Endothelial cell of umbilical vein (primary cell): ENCODE data around the gene PDE7B. TPM values are rescaled to one million over a fixed set of nuclear protein-coding genes. Genes with fewer than 3 reads are reported as not detected.

ENCODE experiments used
- BruUV-seq: library from RNA; stranded (reverse); fragments of 400-500 nt; replicated peaks from 2 replicates; lab custom pipeline; 2021; lab: Mats Ljungman, UMichigan
- CTCF ChIA-PET: fragments of 300-600, 350-600 bp; sonication (Branson Sonifier 250); formaldehyde crosslinking; loops from one replicate; lab custom pipeline; 2021; ENCODE audit warnings: antibody characterized with exemption, inconsistent platforms; lab: Charles Lee
- POLR2A ChIA-PET: fragments of 300-600, 350-600 bp; sonication (Branson Sonifier 250); formaldehyde crosslinking; loops from one replicate; lab custom pipeline; 2021; ENCODE audit warnings: antibody characterized with exemption, inconsistent platforms; lab: Charles Lee
- DNase-seq: peaks from one replicate; pipeline ENCODE4 v3.0.0-alpha.2; 2011; ENCODE audit warnings: low read depth, low spot score
- FAIRE-seq: peaks from 2 replicates; lab custom pipeline; 2011; peaks lifted over from hg19 to GRCh38; lab: Jason Lieb, UNC
- H2AFZ ChIP-seq: 2 replicates; pipeline ENCODE4 v1.6.0; 2012; ENCODE audit warnings: low read depth, low read length, control low read depth, inconsistent platforms
- H3K27ac ChIP-seq: 2 replicates; pipeline ENCODE4 v1.5.1; 2011; ENCODE audit warnings: low read depth, mild to moderate bottlenecking, control low read depth, low read length, moderate library complexity; ENCODE audit not compliant: insufficient read depth
- H3K27me3 ChIP-seq, 2 experiments: 2 replicates each; pipeline versions ENCODE4 v1.6.0 to v1.6.1; 2011; ENCODE audit warnings: low read length in 2 of 2, mixed read lengths in 1 of 2; ENCODE audit not compliant: control insufficient read depth in 2 of 2, insufficient read depth in 2 of 2
- H3K36me3 ChIP-seq, 2 experiments: 2 replicates in 1 of 2; 3 replicates in 1 of 2; pipeline ENCODE4 v1.5.1; 2011; ENCODE audit warnings: low read length in 2 of 2, mild to moderate bottlenecking in 1 of 2, moderate library complexity in 1 of 2; ENCODE audit not compliant: control insufficient read depth in 2 of 2, insufficient read depth in 2 of 2; ENCODE audit errors: extremely low read depth in 1 of 2
- H3K4me1 ChIP-seq: 3 replicates; pipeline ENCODE4 v1.5.1; 2011; ENCODE audit warnings: mild to moderate bottlenecking, low read length; ENCODE audit not compliant: control insufficient read depth, insufficient read depth; ENCODE audit errors: extremely low read depth
- H3K4me2 ChIP-seq: 2 replicates; pipeline ENCODE4 v1.6.1; 2011; ENCODE audit warnings: low read length, control low read depth, mixed read lengths; ENCODE audit not compliant: insufficient read depth
- H3K4me3 ChIP-seq, 3 experiments: fragments of 200-600 bp in 1 of 3; sonication (generic), shearing (Covaris generic) in 1 of 3; replicated peaks in 1 of 3; 2 replicates each; pipeline ENCODE4 v1.5.1; 2011 to 2016; ENCODE audit warnings: control low read depth in 3 of 3, low read length in 3 of 3, mild to moderate bottlenecking in 2 of 3, inconsistent platforms in 1 of 3, low read depth in 1 of 3, moderate library complexity in 1 of 3; ENCODE audit not compliant: insufficient read depth in 1 of 3
- H3K79me2 ChIP-seq: 2 replicates; pipeline ENCODE4 v1.6.0; 2012; ENCODE audit warnings: low read length, inconsistent platforms; ENCODE audit not compliant: control insufficient read depth, insufficient read depth
- H3K9ac ChIP-seq: replicated peaks from 2 replicates; pipeline ENCODE3; 2011; ENCODE audit warnings: low read length, control low read depth; ENCODE audit not compliant: insufficient read depth; ENCODE audit errors: extremely low read depth
- H3K9me1 ChIP-seq: replicated peaks from 3 replicates; pipeline ENCODE4 v1.6.0; 2011; ENCODE audit warnings: mild to moderate bottlenecking, low read length; ENCODE audit not compliant: control insufficient read depth, insufficient read depth; ENCODE audit errors: extremely low read depth
- H3K9me3 ChIP-seq: replicated peaks from 2 replicates; pipeline ENCODE4 v1.5.1; 2012; ENCODE audit warnings: low read length, inconsistent platforms; ENCODE audit not compliant: control insufficient read depth, insufficient read depth
- H4K20me1 ChIP-seq: replicated peaks from 2 replicates; pipeline ENCODE3; 2011; ENCODE audit warnings: mild to moderate bottlenecking, low read length; ENCODE audit not compliant: control insufficient read depth, insufficient read depth; ENCODE audit errors: extremely low read depth
- EZH2 ChIP-seq: IDR thresholded peaks from 2 replicates; pipeline ENCODE4 v1.6.1; 2012; ENCODE audit warnings: borderline replicate concordance, low read depth, mild to moderate bottlenecking, moderate library complexity, low read length, inconsistent platforms; ENCODE audit not compliant: severe bottlenecking
- FOS ChIP-seq: IDR thresholded peaks from 2 replicates; pipeline ENCODE4 v1.6.1; 2011; ENCODE audit warnings: mild to moderate bottlenecking, low read length, moderate library complexity, borderline replicate concordance; ENCODE audit not compliant: insufficient read depth
- GATA2 ChIP-seq: IDR thresholded peaks from 2 replicates; pipeline ENCODE4 v1.7.0; 2011; ENCODE audit warnings: low read depth, mild to moderate bottlenecking, moderate library complexity, mixed read lengths, low read length; ENCODE audit not compliant: insufficient read length, insufficient read depth
- JUN ChIP-seq: IDR thresholded peaks from 2 replicates; pipeline ENCODE4 v1.6.1; 2011; ENCODE audit warnings: borderline replicate concordance, low read depth; ENCODE audit not compliant: insufficient read length, insufficient read depth
- MYC ChIP-seq: IDR thresholded peaks from one replicate; pipeline ENCODE4 v1.6.1; 2011; ENCODE audit warnings: mild to moderate bottlenecking, low read depth, low read length
- POLR2A ChIP-seq: IDR thresholded peaks from 2 replicates; pipeline ENCODE4 v1.6.1; 2012; ENCODE audit warnings: low read depth, mild to moderate bottlenecking, control low read depth, low read length
- POLR2AphosphoS5 ChIP-seq: IDR thresholded peaks from 2 replicates; pipeline ENCODE4 v1.6.1; 2012; ENCODE audit warnings: low read depth, mild to moderate bottlenecking, control low read depth, low read length, moderate library complexity; ENCODE audit not compliant: insufficient read depth
- dilution Hi-C: fragments of 300-500 bp; cut with MboI; formaldehyde crosslinking; loops from one replicate; pipeline ENCODE4 v1.15.0; 2019; ENCODE audit warnings: low sequenced_read_pairs; ENCODE audit not compliant: extremely low pct_ligation_motif_present
- intact Hi-C: fragments of 100-400 bp; cut with micrococcal nuclease; formaldehyde crosslinking; loops from one replicate; pipeline ENCODE4 v1.10.0; 2022
- polyA plus RNA-seq, 4 experiments: library from polyadenylated mRNA; depleted of rRNA in 3 of 4; stranded (reverse) in 3 of 4; unstranded in 1 of 4; fragments of >200 nt; gene quantifications; 2 replicates each; pipeline versions ENCODE4 v1.2.1 to v1.2.3, GENCODE V29; 2011 to 2012; ENCODE audit warnings: missing spikeins in 1 of 4
- total RNA-seq: library from RNA; stranded (reverse); gene quantifications from 2 replicates; pipeline ENCODE4 v1.2.3, GENCODE V29; 2021
- TF ChIP-seq, protein P1 (sequence below), 2 donors: IDR thresholded peaks; 1 replicate in 1 of 2; 2 replicates in 1 of 2; pipeline ENCODE4 v1.5.1; 2011; ENCODE audit warnings: low read length in 2 of 2, mild to moderate bottlenecking in 2 of 2, moderate library complexity in 2 of 2, control low read depth in 1 of 2, inconsistent platforms in 1 of 2, low read depth in 1 of 2; ENCODE audit not compliant: insufficient read depth in 1 of 2; ENCODE audit errors: extremely low read depth in 1 of 2
- TF ChIP-seq, protein P2 (sequence below): IDR thresholded peaks from 2 replicates; pipeline ENCODE4 v1.6.1; 2011; ENCODE audit not compliant: insufficient read depth, insufficient read length

PDE7B gene
- total and polyA plus RNA-seq, 2 donors (not counting 3 experiments of a cell fraction or from before 2014, with no cell fraction given): 20.6 to 25.1 TPM

DNA sequence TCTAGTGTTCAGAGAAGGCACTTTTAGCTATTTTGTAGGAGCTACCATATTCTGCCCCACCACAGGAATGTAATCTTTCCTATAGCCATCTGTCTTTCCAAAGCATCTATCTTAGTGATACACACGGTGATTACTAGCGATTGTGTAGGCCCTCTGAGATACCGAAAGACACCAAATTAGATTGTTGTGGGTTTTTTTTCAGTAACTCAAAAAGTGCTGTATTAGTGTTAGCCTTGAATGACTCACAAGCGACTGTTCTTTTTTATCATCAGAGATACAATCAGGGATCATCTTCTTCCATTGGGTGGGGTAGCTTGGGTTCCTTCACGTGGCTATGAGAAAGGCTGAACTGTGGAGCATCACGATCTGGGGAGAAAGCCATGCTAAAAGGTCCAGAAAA is 238.4 kb downstream of the PDE7B start:
- dilution Hi-C loops: no loop called here
- Histone ChIP-seq H3K36me3 (no peaks in the 10 kb centered on the region), H3K9ac (no peak overlapping the region), H4K20me1 (peaks cover 2% of the 10 kb centered on the region), H3K9me1 (no peaks in the 10 kb centered on the region), H3K27ac (no peak overlapping the region), H3K4me2 (no peak overlapping the region), H3K4me1 (peaks cover 3% of the 10 kb centered on the region), H3K79me2 (peaks cover 39% of the 10 kb centered on the region), H3K27me3 (no peaks in the 10 kb centered on the region), H3K9me3 (no peaks in the 10 kb centered on the region), H3K4me3 (no peak overlapping the region), H2AFZ (no peak overlapping the region)
- BruUV-seq: no TSS peak
- CTCF ChIA-PET: no interaction called here
- FAIRE-seq (no peak), DNase-seq (no peak)
- intact Hi-C loops: no loop called here
- TF ChIP-seq EZH2: no peak
- no peak for TF ChIP-seq JUN
- TF ChIP-seq, protein P1, sequence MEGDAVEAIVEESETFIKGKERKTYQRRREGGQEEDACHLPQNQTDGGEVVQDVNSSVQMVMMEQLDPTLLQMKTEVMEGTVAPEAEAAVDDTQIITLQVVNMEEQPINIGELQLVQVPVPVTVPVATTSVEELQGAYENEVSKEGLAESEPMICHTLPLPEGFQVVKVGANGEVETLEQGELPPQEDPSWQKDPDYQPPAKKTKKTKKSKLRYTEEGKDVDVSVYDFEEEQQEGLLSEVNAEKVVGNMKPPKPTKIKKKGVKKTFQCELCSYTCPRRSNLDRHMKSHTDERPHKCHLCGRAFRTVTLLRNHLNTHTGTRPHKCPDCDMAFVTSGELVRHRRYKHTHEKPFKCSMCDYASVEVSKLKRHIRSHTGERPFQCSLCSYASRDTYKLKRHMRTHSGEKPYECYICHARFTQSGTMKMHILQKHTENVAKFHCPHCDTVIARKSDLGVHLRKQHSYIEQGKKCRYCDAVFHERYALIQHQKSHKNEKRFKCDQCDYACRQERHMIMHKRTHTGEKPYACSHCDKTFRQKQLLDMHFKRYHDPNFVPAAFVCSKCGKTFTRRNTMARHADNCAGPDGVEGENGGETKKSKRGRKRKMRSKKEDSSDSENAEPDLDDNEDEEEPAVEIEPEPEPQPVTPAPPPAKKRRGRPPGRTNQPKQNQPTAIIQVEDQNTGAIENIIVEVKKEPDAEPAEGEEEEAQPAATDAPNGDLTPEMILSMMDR (IDR thresholded peaks at IDR 0.05; ENCODE audit: extremely low read depth in 1 of 2, insufficient read depth in 1 of 2, low read depth in 1 of 2, low read length in 2 of 2): no peak
- TF ChIP-seq FOS: no peak
- TF ChIP-seq POLR2AphosphoS5: no peak
- no peak for TF ChIP-seq POLR2A
- TF ChIP-seq, protein P2, sequence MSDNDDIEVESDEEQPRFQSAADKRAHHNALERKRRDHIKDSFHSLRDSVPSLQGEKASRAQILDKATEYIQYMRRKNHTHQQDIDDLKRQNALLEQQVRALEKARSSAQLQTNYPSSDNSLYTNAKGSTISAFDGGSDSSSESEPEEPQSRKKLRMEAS: no peak
- TF ChIP-seq MYC: no peak
- no peak for TF ChIP-seq GATA2
- POLR2A ChIA-PET: no interaction called here
